HepG2 (cell line): ENCODE measurements around the gene PRSS12. TPM values are rescaled to one million over a fixed set of nuclear protein-coding genes. Genes with fewer than 3 reads are reported as not detected.

Experiments used
- ATAC-seq: fragments of 200-7000 bp; cut with Tn5 transposase; 3 replicates; pipeline ENCODE4 v1.9.1; 2020; ENCODE audit warnings: mild to moderate bottlenecking, moderate library complexity
- BruUV-seq: library from RNA; stranded (reverse); fragments of 400-500 nt; replicated peaks from 2 replicates; lab custom pipeline; 2021; lab: Mats Ljungman, UMichigan
- CTCF ChIA-PET: fragments of 300-600 bp; formaldehyde crosslinking; extraction: SDS; loops from one replicate; lab custom pipeline; 2021; ENCODE audit warnings: low total read pairs, inconsistent platforms, low intra/inter-chr PET ratio; lab: Yijun Ruan, JAX
- POLR2A ChIA-PET: fragments of 350-600 bp; sonication (Branson Sonifier 250); formaldehyde crosslinking; loops from one replicate; lab custom pipeline; 2020; ENCODE audit warnings: antibody characterized with exemption, inconsistent platforms; lab: Yijun Ruan, JAX
- DNase-seq: peaks from one replicate; pipeline ENCODE4 v3.0.0-alpha.2; 2015; ENCODE audit warnings: low spot score
- FAIRE-seq: peaks from 3 replicates; lab custom pipeline; 2011; peaks lifted over from hg19 to GRCh38; lab: Jason Lieb, UNC
- H2AFZ ChIP-seq: one replicate; pipeline ENCODE4 v1.6.1; 2011; ENCODE audit warnings: low read length, inconsistent platforms
- H3K27ac ChIP-seq: fragments of 300-600 bp; 3 replicates; pipeline ENCODE4 v1.8.0; 2011; ENCODE audit warnings: mixed run types, mild to moderate bottlenecking, mixed read lengths, low read length, inconsistent platforms; ENCODE audit not compliant: insufficient read depth; ENCODE audit errors: extremely low read length
- H3K27me3 ChIP-seq, 2 experiments: fragments of 200-600 bp in 1 of 2; 2 replicates in 1 of 2; 3 replicates in 1 of 2; pipeline versions ENCODE4 v1.6.0 to v1.8.0; 2011; ENCODE audit warnings: low read length in 2 of 2, mild to moderate bottlenecking in 2 of 2, moderate library complexity in 2 of 2, inconsistent platforms in 1 of 2; ENCODE audit not compliant: insufficient read depth in 2 of 2, control insufficient read depth in 1 of 2
- H3K36me3 ChIP-seq, 2 experiments: fragments of 200-600 bp in 1 of 2; replicated peaks in 1 of 2; 2 replicates in 1 of 2; 3 replicates in 1 of 2; pipeline versions ENCODE4 v1.5.1 to v1.8.0; 2011; ENCODE audit warnings: low read length in 2 of 2, inconsistent platforms in 1 of 2; ENCODE audit not compliant: insufficient read depth in 2 of 2, control insufficient read depth in 1 of 2
- H3K4me1 ChIP-seq: 2 replicates; pipeline ENCODE4 v1.5.1; 2012; ENCODE audit warnings: low read length, inconsistent platforms; ENCODE audit not compliant: insufficient read depth
- H3K4me2 ChIP-seq: 2 replicates; pipeline ENCODE4 v1.6.0; 2011; ENCODE audit warnings: low read depth, low read length, inconsistent platforms
- H3K4me3 ChIP-seq, 3 experiments: fragments of 200-600 bp in 1 of 3; sonication (generic), shearing (Covaris generic) in 1 of 3; replicated peaks in 1 of 3; 2 replicates each; pipeline ENCODE4 v1.5.1; 2011 to 2016; ENCODE audit warnings: low read length in 3 of 3, inconsistent platforms in 2 of 3, low read depth in 2 of 3, mild to moderate bottlenecking in 2 of 3, control low read depth in 1 of 3, mixed read lengths in 1 of 3; ENCODE audit not compliant: insufficient read depth in 1 of 3
- H3K79me2 ChIP-seq: one replicate; pipeline ENCODE4 v1.6.1; 2011; ENCODE audit warnings: low read length, inconsistent platforms; ENCODE audit not compliant: insufficient read depth
- H3K9ac ChIP-seq: 2 replicates; pipeline ENCODE4 v1.6.0; 2011; ENCODE audit warnings: mild to moderate bottlenecking, low read depth, low read length, inconsistent platforms; ENCODE audit not compliant: insufficient read depth
- H3K9me3 ChIP-seq: 2 replicates; pipeline ENCODE4 v1.5.1; 2012; ENCODE audit warnings: mild to moderate bottlenecking, low read length
- H4K20me1 ChIP-seq: 2 replicates; pipeline ENCODE4 v1.6.0; 2011; ENCODE audit warnings: inconsistent platforms, mild to moderate bottlenecking, low read length, moderate library complexity; ENCODE audit not compliant: insufficient read depth
- ASH2L ChIP-seq: fragments of 300-600, 200-600 bp; sonication (generic); IDR thresholded peaks from 2 replicates; pipeline ENCODE4 v1.7.0; 2017; ENCODE audit warnings: low read depth, mild to moderate bottlenecking, moderate library complexity, mixed read lengths, low read length; ENCODE audit not compliant: insufficient read length
- BATF2 ChIP-seq: sonication (generic); formaldehyde crosslinking; IDR thresholded peaks from 2 replicates; pipeline ENCODE4 v1.8.0; 2022; ENCODE audit warnings: mild to moderate bottlenecking, missing genetic modification reagents, moderate library complexity
- BCL6 ChIP-seq: IDR thresholded peaks from 2 replicates; pipeline ENCODE4 v1.6.1; 2016; ENCODE audit warnings: missing genetic modification reagents, missing compliant biosample characterization
- CHD2 ChIP-seq: IDR thresholded peaks from 2 replicates; pipeline ENCODE4 v1.6.1; 2011; ENCODE audit warnings: low read depth, low read length, improper control_type of control experiment
- DRAP1 ChIP-seq: IDR thresholded peaks from 2 replicates; pipeline ENCODE4 v1.6.1; 2016; ENCODE audit warnings: missing genetic modification reagents, missing compliant biosample characterization
- KLF11 ChIP-seq: IDR thresholded peaks from 2 replicates; pipeline ENCODE4 v1.6.1; 2016; ENCODE audit warnings: missing compliant biosample characterization
- KLF9 ChIP-seq: IDR thresholded peaks from 2 replicates; pipeline ENCODE4 v1.6.1; 2016; ENCODE audit warnings: low read depth
- MED8 ChIP-seq: sonication (generic); formaldehyde crosslinking; IDR thresholded peaks from 2 replicates; pipeline ENCODE4 v1.8.1; 2023; ENCODE audit warnings: mild to moderate bottlenecking, missing genetic modification reagents; ENCODE audit not compliant: insufficient replicate concordance
- MYC ChIP-seq: sonication (generic); formaldehyde crosslinking; IDR thresholded peaks from 2 replicates; pipeline ENCODE4 v1.9.0; 2021; ENCODE audit warnings: missing genetic modification reagents, borderline replicate concordance
- NFE2L1 ChIP-seq: sonication (generic); formaldehyde crosslinking; IDR thresholded peaks from 2 replicates; pipeline ENCODE4 v1.4.0; 2020; ENCODE audit warnings: missing genetic modification reagents, mild to moderate bottlenecking, borderline replicate concordance
- NFYB ChIP-seq: sonication (generic); formaldehyde crosslinking; IDR thresholded peaks from 2 replicates; pipeline ENCODE4 v1.4.0; 2020; ENCODE audit warnings: missing genetic modification reagents
- PITX1 ChIP-seq: sonication (generic); formaldehyde crosslinking; IDR thresholded peaks from 2 replicates; pipeline ENCODE4 v1.5.1; 2020; ENCODE audit warnings: mild to moderate bottlenecking, missing genetic modification reagents
- RFX3 ChIP-seq: IDR thresholded peaks from 2 replicates; pipeline ENCODE4 v1.6.1; 2016; ENCODE audit warnings: missing biosample characterization, missing genetic modification reagents
- SOX13 ChIP-seq, 3 experiments: fragments of 450-650 bp in 1 of 3; sonication (generic) in 1 of 3; formaldehyde crosslinking in 1 of 3; IDR thresholded peaks in 2 of 3; conservative IDR thresholded peaks in 1 of 3; 2 replicates each; pipeline versions ENCODE4 v1.5.0 to v1.6.1; 2016 to 2020; ENCODE audit warnings: antibody characterized with exemption in 1 of 3, mild to moderate bottlenecking in 1 of 3, missing compliant biosample characterization in 1 of 3, missing genetic modification reagents in 1 of 3, moderate library complexity in 1 of 3
- TAF1 ChIP-seq: sonication (generic); formaldehyde crosslinking; IDR thresholded peaks from 2 replicates; pipeline ENCODE4 v1.4.0; 2020; ENCODE audit warnings: missing genetic modification reagents
- TEF ChIP-seq: sonication (generic); formaldehyde crosslinking; IDR thresholded peaks from 2 replicates; pipeline ENCODE4 v1.5.0; 2020; ENCODE audit warnings: missing genetic modification reagents
- U2AF1 ChIP-seq: fragments of 200-400 bp; formaldehyde crosslinking; optimal IDR thresholded peaks from 2 replicates; pipeline ENCODE3; 2017; ENCODE audit warnings: mild to moderate bottlenecking, low read depth, low read length
- ZBTB8A ChIP-seq: sonication (generic); formaldehyde crosslinking; IDR thresholded peaks from 2 replicates; pipeline ENCODE4 v1.4.0; 2020; ENCODE audit warnings: mild to moderate bottlenecking, low read depth, missing genetic modification reagents, borderline replicate concordance
- ZFP1 ChIP-seq: IDR thresholded peaks from 2 replicates; pipeline ENCODE4 v1.6.1; 2016
- ZFP41 ChIP-seq: sonication (generic); formaldehyde crosslinking; IDR thresholded peaks from 2 replicates; pipeline ENCODE4 v1.4.0; 2020; ENCODE audit warnings: mild to moderate bottlenecking, missing genetic modification reagents, borderline replicate concordance
- ZNF326 ChIP-seq: sonication (generic); formaldehyde crosslinking; IDR thresholded peaks from 2 replicates; pipeline ENCODE4 v1.4.0; 2020; ENCODE audit warnings: missing genetic modification reagents, borderline replicate concordance
- ZNF33A ChIP-seq: sonication (generic); formaldehyde crosslinking; IDR thresholded peaks from 2 replicates; pipeline ENCODE4 v1.5.1; 2020; ENCODE audit warnings: missing genetic modification reagents, mild to moderate bottlenecking, moderate library complexity, borderline replicate concordance
- ZNF564 ChIP-seq: sonication (generic); formaldehyde crosslinking; IDR thresholded peaks from 2 replicates; pipeline ENCODE4 v1.8.1; 2023; ENCODE audit warnings: mild to moderate bottlenecking, missing genetic modification reagents
- ZNF629 ChIP-seq: sonication (generic); formaldehyde crosslinking; conservative IDR thresholded peaks from 2 replicates; pipeline ENCODE4 v1.5.0; 2020; ENCODE audit warnings: missing genetic modification reagents
- WGBS: methylation state at CpG from one replicate; pipeline ENCODE4 v1.1.6; 2017; ENCODE audit warnings: low lambda C conversion rate; 5-methylcytosine and 5-hydroxymethylcytosine counted together
- in situ Hi-C: cut with HindIII; loops from 2 replicates; pipeline ENCODE4 v1.10.0; 2017; ENCODE audit warnings: low pct_unique_long_range_greater_than_20kb; ENCODE audit not compliant: extremely low pct_ligation_motif_present
- intact Hi-C: fragments of 100-400 bp; cut with micrococcal nuclease; formaldehyde crosslinking; loops from one replicate; pipeline ENCODE4 v1.10.0; 2022; ENCODE audit not compliant: unreplicated experiment
- polyA plus RNA-seq, 8 experiments: library from polyadenylated mRNA; depleted of rRNA in 3 of 8; stranded (reverse) in 7 of 8; unstranded in 1 of 8; fragments of >200 nt; fragmentation: Illumina TruSeq in 4 of 8; extraction: Trizol in 4 of 8; gene quantifications; 2 replicates each; pipeline versions ENCODE4 v1.2.1 to v1.2.3, GENCODE V29; 2011 to 2016; ENCODE audit warnings: low read depth in 4 of 8, missing spikeins in 1 of 8, mixed read lengths in 1 of 8; ENCODE audit not compliant: insufficient read depth in 1 of 8
- total RNA-seq, 5 experiments: library from RNA; depleted of rRNA; stranded (reverse); fragments of >200 nt; fragmentation: Illumina TruSeq; extraction: Trizol; gene quantifications; 2 replicates each; pipeline ENCODE4 v1.2.3, GENCODE V29; 2016; ENCODE audit warnings: low read depth in 1 of 5

Gene PRSS12
- total and polyA plus RNA-seq, 2 of the 13 experiments (the other 11 are each of a cell fraction or from before 2014, with no cell fraction given): 0.02 TPM; not detected in 1

GRCh38 chr4:118345813-118346212, 7.0 kb downstream of the PRSS12 start:
- WGBS: 0% methylated on average over 1 of the region's 1 CpG
- no peak for ATAC-seq
- BruUV-seq: no TSS peak

GRCh38 chr4:118344801-118345200, 8.0 kb downstream of the PRSS12 start:
- CTCF ChIA-PET: no interaction called here
- POLR2A ChIA-PET: no interaction called here
- TF ChIP-seq MED8 (CRISPR knock-in tag): no peak
- no peak for TF ChIP-seq ZFP41
- no peak for TF ChIP-seq ZNF629 (CRISPR knock-in tag)
- TF ChIP-seq ZNF326 (CRISPR knock-in tag): no peak
- TF ChIP-seq ASH2L: no peak
- no peak for TF ChIP-seq U2AF1
- TF ChIP-seq MYC (CRISPR knock-in tag): no peak
- no peak for TF ChIP-seq BCL6
- no peak for TF ChIP-seq PITX1 (CRISPR knock-in tag)
- no peak for TF ChIP-seq TEF (CRISPR knock-in tag)
- TF ChIP-seq NFE2L1 (CRISPR knock-in tag): no peak
- no peak for TF ChIP-seq ZNF33A

More at GRCh38 chr4:118345813-118346212, 7.0 kb downstream of the PRSS12 start:
- Histone ChIP-seq H3K9me3 (no peaks in the 10 kb centered on the region), H3K4me3 (no peak overlapping the region), H2AFZ (no peak overlapping the region), H3K4me2 (no peak overlapping the region)
- no peak for TF ChIP-seq ZNF564 (CRISPR knock-in tag)
- TF ChIP-seq DRAP1 (CRISPR knock-in tag): no peak
- TF ChIP-seq ZFP1 (CRISPR knock-in tag): no peak
- TF ChIP-seq NFYB: no peak
- TF ChIP-seq CHD2: no peak
- TF ChIP-seq ZBTB8A (CRISPR knock-in tag): no peak
- no peak for TF ChIP-seq SOX13 (IDR thresholded peaks at IDR 0.05)
- TF ChIP-seq SOX13 (CRISPR knock-in tag; conservative IDR thresholded peaks at IDR 0.05 in 1 of 2, IDR thresholded peaks at IDR 0.05 in 1 of 2): no peak
- no peak for TF ChIP-seq RFX3 (CRISPR knock-in tag)
- no peak for TF ChIP-seq KLF9 (CRISPR knock-in tag)
- no peak for TF ChIP-seq KLF11 (CRISPR knock-in tag)
- TF ChIP-seq TAF1 (CRISPR knock-in tag): no peak
- TF ChIP-seq BATF2 (CRISPR knock-in tag): no peak
- TF ChIP-seq, all 625 proteins: peak for 0
- Histone ChIP-seq H3K79me2 (no peaks in the 10 kb centered on the region), H4K20me1 (no peaks in the 10 kb centered on the region), H3K27me3 (peaks cover 0 to 7% of the 10 kb centered on the region in 2 experiments; a peak in 1 of 5 replicates), H3K27ac (no peak overlapping the region), H3K9ac (no peak overlapping the region), H3K4me1 (no peaks in the 10 kb centered on the region), H3K36me3 (no peaks in the 10 kb centered on the region)
- ChIA-PET POLR2A (no interaction called here), CTCF (no interaction called here)
- no peak for DNase-seq
- intact Hi-C loops (no loop called here), in situ Hi-C loops (no loop called here)
- FAIRE-seq: no peak

More at GRCh38 chr4:118344801-118345200, 8.0 kb downstream of the PRSS12 start:
- Histone ChIP-seq H3K4me1 (no peaks in the 10 kb centered on the region), H4K20me1 (no peaks in the 10 kb centered on the region), H3K9me3 (no peaks in the 10 kb centered on the region), H3K4me3 (no peak overlapping the region), H3K9ac (no peak overlapping the region), H3K4me2 (no peak overlapping the region), H3K36me3 (no peaks in the 10 kb centered on the region), H3K27ac (no peak overlapping the region), H3K79me2 (no peaks in the 10 kb centered on the region), H3K27me3 (no peaks in the 10 kb centered on the region), H2AFZ (no peak overlapping the region)
- no peak for FAIRE-seq
- intact Hi-C loops: no loop called here
- no peak for ATAC-seq
- no TSS peak for BruUV-seq
- no peak for DNase-seq
- in situ Hi-C loops: no loop called here
